Sigmoid colon (tissue), 7 donors: ENCODE data around the gene RETREG3. TPM values are rescaled to one million over a fixed set of nuclear protein-coding genes. Genes with fewer than 3 reads are reported as not detected.

Experiments used
- DNase-seq: peaks from one replicate; pipeline ENCODE4 v3.0.0-alpha.2; 2019
- H3K27ac ChIP-seq, 4 donors: fragments of 200-600 bp; sonication (generic); one replicate each; pipeline ENCODE4 v1.5.1; 2016 to 2019; ENCODE audit warnings: mild to moderate bottlenecking in 1 of 4
- H3K27me3 ChIP-seq, 3 donors: fragments of 200-600 bp; sonication (generic); one replicate each; pipeline ENCODE4 v1.5.1; 2019; ENCODE audit warnings: mild to moderate bottlenecking in 1 of 3
- H3K36me3 ChIP-seq, 4 donors: fragments of 200-600 bp; sonication (generic); one replicate each; pipeline ENCODE4 v1.5.1; 2016 to 2019
- H3K4me1 ChIP-seq, 4 donors: fragments of 200-600 bp; sonication (generic); one replicate each; pipeline ENCODE4 v1.5.1; 2017 to 2019
- H3K4me3 ChIP-seq, 4 donors: fragments of 200-600 bp; sonication (generic); one replicate each; pipeline ENCODE4 v1.5.1; 2017 to 2019; ENCODE audit warnings: mild to moderate bottlenecking in 2 of 4, moderate library complexity in 1 of 4
- H3K9me3 ChIP-seq, 4 donors: fragments of 200-600 bp in 3 of 4; sonication (generic) in 3 of 4; one replicate each; pipeline versions ENCODE4 v1.5.1 to v1.6.1; 2013 to 2019
- EP300 ChIP-seq, 4 donors: sonication (generic); formaldehyde crosslinking; IDR thresholded peaks; one replicate each; pipeline ENCODE4 v1.6.1; 2017; ENCODE audit warnings: antibody characterized with exemption in 4 of 4
- POLR2A ChIP-seq, 2 donors: fragments of 450-650 bp; IDR thresholded peaks; one replicate each; pipeline ENCODE4 v1.6.1; 2016; ENCODE audit warnings: antibody characterized with exemption in 2 of 2, mild to moderate bottlenecking in 2 of 2, moderate library complexity in 2 of 2
- POLR2AphosphoS5 ChIP-seq, 4 donors: sonication (generic); formaldehyde crosslinking; IDR thresholded peaks; one replicate each; pipeline ENCODE4 v1.6.1; 2017; ENCODE audit warnings: antibody characterized with exemption in 4 of 4
- WGBS, 2 donors: extraction: QIAGEN DNeasy Blood & Tissue Kit; methylation state at CpG; one replicate each; pipeline ENCODE4 v1.1.7; 2013; 5-methylcytosine and 5-hydroxymethylcytosine counted together
- intact Hi-C: fragments of 100-400 bp; cut with DNase I; formaldehyde crosslinking; loops from one replicate; pipeline ENCODE4 v1.15.1; 2023
- polyA plus RNA-seq, 3 donors: library from polyadenylated mRNA; stranded (reverse); fragments of 200-250 nt; gene quantifications; one replicate each; pipeline ENCODE4 v1.2.3, GENCODE V29; 2013
- total RNA-seq, 4 donors: library from RNA; depleted of rRNA; stranded (reverse); fragments of >200 nt; gene quantifications; one replicate each; pipeline ENCODE4 v1.1.0, GENCODE V29; 2016
- TF ChIP-seq, protein P1 (sequence below), 4 experiments: fragments of 450-650 bp in 3 of 4; fragments of 200-600 bp in 1 of 4; IDR thresholded peaks; one replicate each; pipeline ENCODE4 v1.5.1; 2016 to 2019; ENCODE audit warnings: antibody characterized with exemption in 4 of 4, mild to moderate bottlenecking in 3 of 4, moderate library complexity in 2 of 4
- donor health status: healthy with polysubstance abuse.
- donor health status: Bipolar disorder and iron deficiency.
- donor health status: healthy.

Gene RETREG3
- total and polyA plus RNA-seq, 7 donors: 7.2 to 82.0 (median 47.1) TPM

DNA sequence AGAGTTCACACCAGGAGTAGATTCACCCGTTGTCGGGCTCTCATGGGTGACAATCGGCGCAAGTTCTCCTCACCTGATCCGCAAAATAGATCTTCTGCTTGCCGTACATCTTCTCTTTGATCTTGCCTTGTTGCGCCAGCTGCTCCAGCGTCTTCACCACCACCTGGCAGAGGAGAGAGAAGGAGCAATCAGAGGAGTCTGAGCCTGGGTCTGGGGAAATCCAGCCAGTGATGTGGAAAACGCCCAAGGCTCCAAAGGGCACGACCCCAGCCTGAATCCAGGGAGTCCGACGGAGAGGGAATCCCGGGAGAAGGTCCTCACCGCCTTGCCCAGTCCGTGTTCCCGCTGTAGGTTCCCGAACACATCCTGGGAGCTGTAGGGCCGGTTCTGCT is 32.0 kb downstream of the RETREG3 start:
- intact Hi-C loops: loop anchor here (5.0 to 10.0 kb wide), 2 partner anchors 75 to 248 kb away; partner anchors contain the start of gene BECN1
- TF ChIP-seq POLR2A (IDR thresholded peaks at IDR 0.05): no peak
- no peak for TF ChIP-seq EP300 (IDR thresholded peaks at IDR 0.05)
- TF ChIP-seq, protein P1, sequence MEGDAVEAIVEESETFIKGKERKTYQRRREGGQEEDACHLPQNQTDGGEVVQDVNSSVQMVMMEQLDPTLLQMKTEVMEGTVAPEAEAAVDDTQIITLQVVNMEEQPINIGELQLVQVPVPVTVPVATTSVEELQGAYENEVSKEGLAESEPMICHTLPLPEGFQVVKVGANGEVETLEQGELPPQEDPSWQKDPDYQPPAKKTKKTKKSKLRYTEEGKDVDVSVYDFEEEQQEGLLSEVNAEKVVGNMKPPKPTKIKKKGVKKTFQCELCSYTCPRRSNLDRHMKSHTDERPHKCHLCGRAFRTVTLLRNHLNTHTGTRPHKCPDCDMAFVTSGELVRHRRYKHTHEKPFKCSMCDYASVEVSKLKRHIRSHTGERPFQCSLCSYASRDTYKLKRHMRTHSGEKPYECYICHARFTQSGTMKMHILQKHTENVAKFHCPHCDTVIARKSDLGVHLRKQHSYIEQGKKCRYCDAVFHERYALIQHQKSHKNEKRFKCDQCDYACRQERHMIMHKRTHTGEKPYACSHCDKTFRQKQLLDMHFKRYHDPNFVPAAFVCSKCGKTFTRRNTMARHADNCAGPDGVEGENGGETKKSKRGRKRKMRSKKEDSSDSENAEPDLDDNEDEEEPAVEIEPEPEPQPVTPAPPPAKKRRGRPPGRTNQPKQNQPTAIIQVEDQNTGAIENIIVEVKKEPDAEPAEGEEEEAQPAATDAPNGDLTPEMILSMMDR (IDR thresholded peaks at IDR 0.05): no peak
- TF ChIP-seq POLR2AphosphoS5 (IDR thresholded peaks at IDR 0.05): no peak
- WGBS, 2 donors: 5 to 6% methylated on average over 18 of the region's 18 CpGs
- H3K9me3 ChIP-seq: no peaks in the 10 kb centered on the region
- H3K4me3 ChIP-seq: peak overlapping the region; percentile 46 to 68 (median 60)
- H3K27ac ChIP-seq: peak overlapping the region; percentile 88 to 93 (median 90)
- peaks cover 0 to 22% (median 21%) of the 10 kb centered on the region in 4 donors for H3K4me1 ChIP-seq
- no peak for DNase-seq
- no peaks in the 10 kb centered on the region for H3K27me3 ChIP-seq
- peaks cover 22 to 62% (median 47%) of the 10 kb centered on the region in 4 donors for H3K36me3 ChIP-seq

DNA sequence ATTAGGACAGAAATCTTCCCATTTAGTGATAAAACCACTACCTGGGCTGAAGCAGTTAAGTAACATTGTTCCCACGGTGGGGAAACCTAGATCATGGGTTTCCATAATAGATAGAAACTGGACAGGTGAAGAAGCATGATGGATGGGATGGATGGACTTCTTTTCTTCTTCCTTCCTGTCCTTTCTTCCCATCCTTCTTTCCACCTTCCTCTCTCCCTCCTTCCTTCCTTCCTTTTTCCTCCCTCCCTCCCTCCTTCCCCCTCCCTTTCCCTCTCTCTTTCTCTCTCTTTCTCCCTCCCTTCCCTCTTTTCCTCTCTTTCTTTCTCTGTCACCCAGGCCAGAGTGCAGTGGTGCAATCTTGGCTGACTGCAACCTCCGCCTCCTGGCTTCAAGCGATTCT is 34.7 kb downstream of the RETREG3 start:
- H3K4me3 ChIP-seq: no peak overlapping the region
- H3K27me3 ChIP-seq: no peaks in the 10 kb centered on the region
- TF ChIP-seq, protein P1 (IDR thresholded peaks at IDR 0.05): no peak
- TF ChIP-seq POLR2A (IDR thresholded peaks at IDR 0.05) (no peak), EP300 (IDR thresholded peaks at IDR 0.05) (no peak), POLR2AphosphoS5 (IDR thresholded peaks at IDR 0.05) (no peak)
- peaks cover 0 to 25% (median 21%) of the 10 kb centered on the region in 4 donors for H3K4me1 ChIP-seq
- H3K27ac ChIP-seq: no peak overlapping the region
- no peaks in the 10 kb centered on the region for H3K9me3 ChIP-seq
- 78 to 90% methylated on average over 3 of the region's 3 CpGs for WGBS, 2 donors
- no peak for DNase-seq
- intact Hi-C loops: loop anchor here (10.0 kb wide), 1 partner anchor 250 kb away; the partner anchor contains the start of gene BECN1
- H3K36me3 ChIP-seq: peaks cover 29 to 63% (median 46%) of the 10 kb centered on the region in 4 donors

DNA sequence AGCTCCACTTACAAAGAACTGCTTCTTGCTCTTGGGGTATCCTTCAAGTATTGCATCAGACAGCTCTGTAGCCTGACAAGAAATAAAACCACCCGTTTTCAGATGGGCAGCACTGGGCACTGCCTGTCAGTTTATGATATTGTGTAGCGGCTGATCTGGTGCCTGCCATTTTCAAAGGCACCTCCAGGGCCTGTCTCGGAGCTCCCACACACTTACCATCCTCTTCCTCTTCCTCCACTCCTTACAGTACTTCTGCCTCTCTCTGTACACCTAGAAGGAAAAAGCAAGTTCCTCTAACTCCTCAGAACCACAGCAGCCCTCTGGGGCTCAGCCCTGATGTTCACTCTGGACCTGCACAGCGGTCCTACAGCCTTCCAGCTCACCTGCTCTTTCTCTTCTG is 36.1 kb downstream of the RETREG3 start:
- H3K9me3 ChIP-seq: no peaks in the 10 kb centered on the region
- peaks cover 0 to 25% (median 17%) of the 10 kb centered on the region in 4 donors for H3K4me1 ChIP-seq
- no peak for DNase-seq
- H3K4me3 ChIP-seq: no peak overlapping the region
- H3K27me3 ChIP-seq: no peaks in the 10 kb centered on the region
- peaks cover 36 to 69% (median 53%) of the 10 kb centered on the region in 4 donors for H3K36me3 ChIP-seq
- intact Hi-C loops: loop anchor here (10.0 kb wide), 1 partner anchor 252 kb away; the partner anchor contains the start of gene BECN1
- 81 to 85% methylated on average over 4 of the region's 4 CpGs for whole genome bisulfite sequencing, 2 donors
- TF ChIP-seq, protein P1 (IDR thresholded peaks at IDR 0.05): no peak
- TF ChIP-seq POLR2AphosphoS5 (IDR thresholded peaks at IDR 0.05) (no peak), POLR2A (IDR thresholded peaks at IDR 0.05) (no peak), EP300 (IDR thresholded peaks at IDR 0.05) (no peak)
- H3K27ac ChIP-seq: no peak overlapping the region

DNA sequence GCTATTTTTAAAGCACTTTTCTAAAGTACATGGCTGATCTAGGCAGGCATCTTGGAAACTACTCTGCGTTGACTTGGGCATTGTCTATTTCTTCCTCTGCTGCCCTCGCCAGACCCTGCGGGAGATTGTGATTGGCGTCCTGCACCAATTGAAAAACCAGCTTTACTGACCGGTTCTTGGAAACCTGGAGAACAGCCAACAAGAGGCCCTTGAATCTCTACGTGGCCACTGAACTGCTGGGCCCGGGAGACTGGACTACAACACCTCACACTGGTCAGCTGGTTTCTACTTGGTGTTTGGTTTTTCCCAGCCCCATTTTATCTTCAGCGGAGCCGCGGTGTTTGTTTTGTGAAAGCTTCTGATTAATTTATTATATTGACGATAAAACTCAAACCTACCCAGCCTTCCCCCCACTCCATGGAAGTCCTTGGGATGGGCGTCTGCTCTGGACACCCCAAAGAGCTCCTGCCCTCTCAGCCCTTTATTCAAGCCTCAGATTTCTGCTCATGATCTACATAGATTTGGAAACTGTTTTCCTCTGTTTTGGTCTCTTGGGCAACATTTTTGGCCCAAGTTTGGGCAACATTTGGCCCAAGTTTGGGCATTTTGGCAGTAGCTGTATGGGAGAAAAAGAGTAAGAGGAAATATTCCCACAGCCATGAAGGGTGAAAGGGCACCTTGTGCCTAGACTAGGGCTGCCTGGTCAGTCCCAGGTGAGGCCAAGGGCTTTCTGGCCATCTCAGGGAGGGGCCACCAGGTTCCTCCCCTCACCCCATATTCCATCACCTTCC is 37.5 kb downstream of the RETREG3 start:
- TF ChIP-seq EP300 (IDR thresholded peaks at IDR 0.05) (no peak), POLR2AphosphoS5 (IDR thresholded peaks at IDR 0.05) (no peak), POLR2A (IDR thresholded peaks at IDR 0.05) (no peak)
- Histone ChIP-seq H3K27me3 (no peaks in the 10 kb centered on the region), H3K36me3 (peaks cover 36 to 69% (median 53%) of the 10 kb centered on the region in 4 donors), H3K4me1 (peaks cover 0 to 28% (median 15%) of the 10 kb centered on the region in 4 donors), H3K9me3 (no peaks in the 10 kb centered on the region), H3K27ac (no peak overlapping the region), H3K4me3 (no peak overlapping the region)
- WGBS, 2 donors: 69 to 86% methylated on average over 12 of the region's 12 CpGs
- intact Hi-C loops: loop anchor here (10.0 kb wide), 1 partner anchor 253 kb away; the partner anchor contains the start of gene BECN1
- DNase-seq: no peak
